HepG2 (cell line): ENCODE measurements around the gene ARHGAP4. TPM values are rescaled to one million over a fixed set of nuclear protein-coding genes. Genes with fewer than 3 reads are reported as not detected.

Source experiments
- ATAD3A ChIP-seq: sonication (generic); formaldehyde crosslinking; IDR thresholded peaks from 2 replicates; pipeline ENCODE4 v1.4.0; 2020; ENCODE audit warnings: missing genetic modification reagents
- HNF4G ChIP-seq, 2 experiments: sonication (generic) in 1 of 2; formaldehyde crosslinking in 1 of 2; IDR thresholded peaks; 2 replicates each; pipeline versions ENCODE4 v1.4.0 to v1.6.1; 2011 to 2020; ENCODE audit warnings: borderline replicate concordance in 2 of 2, low read depth in 2 of 2, mild to moderate bottlenecking in 2 of 2, low read length in 1 of 2, missing genetic modification reagents in 1 of 2, moderate library complexity in 1 of 2
- KAT8 ChIP-seq: IDR thresholded peaks from 2 replicates; pipeline ENCODE4 v1.6.1; 2016; ENCODE audit warnings: missing genetic modification reagents, missing compliant biosample characterization
- NCOA1 ChIP-seq: sonication (generic); formaldehyde crosslinking; IDR thresholded peaks from 2 replicates; pipeline ENCODE4 v1.9.0; 2021; ENCODE audit warnings: missing genetic modification reagents
- NFE2 ChIP-seq: sonication (generic); formaldehyde crosslinking; IDR thresholded peaks from 2 replicates; pipeline ENCODE4 v1.4.0; 2020; ENCODE audit warnings: missing genetic modification reagents
- POLR2G ChIP-seq: fragments of 200-400 bp; formaldehyde crosslinking; IDR thresholded peaks from 2 replicates; pipeline ENCODE4 v1.6.1; 2018; ENCODE audit warnings: mild to moderate bottlenecking, low read depth, low read length, moderate library complexity
- RAD21 ChIP-seq: fragments of 450-650 bp; formaldehyde crosslinking; IDR thresholded peaks from 2 replicates; pipeline ENCODE4 v1.5.0; 2020; ENCODE audit warnings: mild to moderate bottlenecking
- RXRA ChIP-seq: sonication (generic); formaldehyde crosslinking; IDR thresholded peaks from 2 replicates; pipeline ENCODE4 v1.5.1; 2020; ENCODE audit warnings: missing genetic modification reagents
- SIN3A ChIP-seq: IDR thresholded peaks from 2 replicates; pipeline ENCODE4 v1.6.1; 2011; ENCODE audit warnings: low read depth, mild to moderate bottlenecking, control low read depth, low read length, borderline replicate concordance
- STAT5B ChIP-seq: sonication (generic); formaldehyde crosslinking; IDR thresholded peaks from 2 replicates; pipeline ENCODE4 v1.4.0; 2020; ENCODE audit warnings: missing genetic modification reagents
- ZSCAN21 ChIP-seq: sonication (generic); formaldehyde crosslinking; IDR thresholded peaks from 2 replicates; pipeline ENCODE4 v1.8.0; 2022; ENCODE audit warnings: mild to moderate bottlenecking, missing genetic modification reagents, moderate library complexity, borderline replicate concordance
- polyA plus RNA-seq, 8 experiments: library from polyadenylated mRNA; depleted of rRNA in 3 of 8; stranded (reverse) in 7 of 8; unstranded in 1 of 8; fragments of >200 nt; fragmentation: Illumina TruSeq in 4 of 8; extraction: Trizol in 4 of 8; gene quantifications; 2 replicates each; pipeline versions ENCODE4 v1.2.1 to v1.2.3, GENCODE V29; 2011 to 2016; ENCODE audit warnings: low read depth in 4 of 8, missing spikeins in 1 of 8, mixed read lengths in 1 of 8; ENCODE audit not compliant: insufficient read depth in 1 of 8
- total RNA-seq, 5 experiments: library from RNA; depleted of rRNA; stranded (reverse); fragments of >200 nt; fragmentation: Illumina TruSeq; extraction: Trizol; gene quantifications; 2 replicates each; pipeline ENCODE4 v1.2.3, GENCODE V29; 2016; ENCODE audit warnings: low read depth in 1 of 5
- TF ChIP-seq, protein P1 (sequence below): sonication (generic); formaldehyde crosslinking; IDR thresholded peaks from 2 replicates; pipeline ENCODE4 v1.5.0; 2020; ENCODE audit warnings: mild to moderate bottlenecking, missing genetic modification reagents, borderline replicate concordance
- TF ChIP-seq, protein P2 (sequence below): sonication (generic); formaldehyde crosslinking; IDR thresholded peaks from 2 replicates; pipeline ENCODE4 v1.9.0; 2022; ENCODE audit warnings: missing genetic modification reagents, mild to moderate bottlenecking, borderline replicate concordance
- TF ChIP-seq, protein P3 (sequence below): sonication (generic); formaldehyde crosslinking; IDR thresholded peaks from 2 replicates; pipeline ENCODE4 v1.4.0; 2020; ENCODE audit warnings: mild to moderate bottlenecking, missing genetic modification reagents
- TF ChIP-seq, protein P4 (sequence below): sonication (generic); formaldehyde crosslinking; IDR thresholded peaks from 2 replicates; pipeline ENCODE4 v1.5.1; 2020; ENCODE audit warnings: mild to moderate bottlenecking, moderate library complexity, missing genetic modification reagents

ARHGAP4 gene
- total and polyA plus RNA-seq, 2 of the 13 experiments (the other 11 are each of a cell fraction or from before 2014, with no cell fraction given) = 0.57 to 0.64 TPM

DNA sequence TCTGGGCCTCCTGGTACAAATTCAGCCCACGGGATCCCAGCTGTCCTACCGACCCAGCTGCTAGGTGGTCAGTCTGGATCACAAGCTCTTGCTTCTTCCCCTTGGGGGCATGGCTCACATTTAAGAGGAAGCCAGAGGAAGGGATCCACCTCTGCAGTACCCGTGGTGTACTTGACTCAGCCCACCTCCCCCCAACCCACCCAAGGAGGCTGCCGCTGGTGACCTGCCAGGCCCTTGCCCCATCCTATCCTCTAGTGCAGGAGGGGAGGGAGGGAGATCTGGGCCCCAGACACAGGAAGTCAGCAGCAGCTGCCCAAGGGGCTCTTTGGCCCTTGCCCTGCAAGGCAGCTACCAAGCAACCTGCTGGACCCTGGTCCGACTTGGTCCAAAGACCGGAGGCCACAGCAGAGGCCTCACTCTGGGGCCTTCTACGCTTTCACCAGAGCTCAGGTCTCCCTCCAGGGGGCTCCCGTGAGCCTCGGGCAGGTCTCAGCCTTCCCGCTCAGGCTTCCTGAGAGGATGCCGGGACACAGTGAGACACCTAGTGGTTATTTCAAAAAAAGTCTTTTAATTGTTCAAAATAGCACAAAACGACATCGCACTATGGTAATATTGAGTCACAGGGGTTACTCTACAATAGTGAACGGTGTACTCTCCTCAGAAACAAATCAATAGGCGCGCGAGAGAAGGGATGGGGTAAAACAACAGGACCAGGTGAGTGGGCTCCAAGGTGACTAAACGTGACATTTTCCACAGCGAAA is 21.1 kb upstream of the ARHGAP4 start (continued):
- TF ChIP-seq, protein P1, sequence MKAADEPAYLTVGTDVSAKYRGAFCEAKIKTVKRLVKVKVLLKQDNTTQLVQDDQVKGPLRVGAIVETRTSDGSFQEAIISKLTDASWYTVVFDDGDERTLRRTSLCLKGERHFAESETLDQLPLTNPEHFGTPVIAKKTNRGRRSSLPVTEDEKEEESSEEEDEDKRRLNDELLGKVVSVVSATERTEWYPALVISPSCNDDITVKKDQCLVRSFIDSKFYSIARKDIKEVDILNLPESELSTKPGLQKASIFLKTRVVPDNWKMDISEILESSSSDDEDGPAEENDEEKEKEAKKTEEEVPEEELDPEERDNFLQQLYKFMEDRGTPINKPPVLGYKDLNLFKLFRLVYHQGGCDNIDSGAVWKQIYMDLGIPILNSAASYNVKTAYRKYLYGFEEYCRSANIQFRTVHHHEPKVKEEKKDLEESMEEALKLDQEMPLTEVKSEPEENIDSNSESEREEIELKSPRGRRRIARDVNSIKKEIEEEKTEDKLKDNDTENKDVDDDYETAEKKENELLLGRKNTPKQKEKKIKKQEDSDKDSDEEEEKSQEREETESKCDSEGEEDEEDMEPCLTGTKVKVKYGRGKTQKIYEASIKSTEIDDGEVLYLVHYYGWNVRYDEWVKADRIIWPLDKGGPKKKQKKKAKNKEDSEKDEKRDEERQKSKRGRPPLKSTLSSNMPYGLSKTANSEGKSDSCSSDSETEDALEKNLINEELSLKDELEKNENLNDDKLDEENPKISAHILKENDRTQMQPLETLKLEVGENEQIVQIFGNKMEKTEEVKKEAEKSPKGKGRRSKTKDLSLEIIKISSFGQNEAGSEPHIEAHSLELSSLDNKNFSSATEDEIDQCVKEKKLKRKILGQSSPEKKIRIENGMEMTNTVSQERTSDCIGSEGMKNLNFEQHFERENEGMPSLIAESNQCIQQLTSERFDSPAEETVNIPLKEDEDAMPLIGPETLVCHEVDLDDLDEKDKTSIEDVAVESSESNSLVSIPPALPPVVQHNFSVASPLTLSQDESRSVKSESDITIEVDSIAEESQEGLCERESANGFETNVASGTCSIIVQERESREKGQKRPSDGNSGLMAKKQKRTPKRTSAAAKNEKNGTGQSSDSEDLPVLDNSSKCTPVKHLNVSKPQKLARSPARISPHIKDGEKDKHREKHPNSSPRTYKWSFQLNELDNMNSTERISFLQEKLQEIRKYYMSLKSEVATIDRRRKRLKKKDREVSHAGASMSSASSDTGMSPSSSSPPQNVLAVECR (CRISPR knock-in tag) = peak; percentile 31; the same call in 1 of the 2 replicates
- TF ChIP-seq HNF4G (IDR thresholded peaks at IDR 0.05; ENCODE audit: borderline replicate concordance, low read depth, low read length) (peak; percentile 89), HNF4G (CRISPR knock-in tag; IDR thresholded peaks at IDR 0.05; ENCODE audit: borderline replicate concordance, low read depth) (peak; percentile 77; the same call in 1 of the 2 replicates), SIN3A (no peak), KAT8 (CRISPR knock-in tag) (peak; percentile 42), NFE2 (no peak), RAD21 (peak; percentile 67; the same call in 1 of the 2 replicates), ZSCAN21 (0 out of 2 replicates have a peak, but pooled peaks have one; percentile 47), STAT5B (CRISPR knock-in tag) (no peak), POLR2G (0 out of 2 replicates have a peak, but pooled peaks have one; percentile 47), ATAD3A (CRISPR knock-in tag) (no peak), RXRA (CRISPR knock-in tag) (0 out of 2 replicates have a peak, but pooled peaks have one; percentile 49), NCOA1 (no peak)
- TF ChIP-seq, protein P2, sequence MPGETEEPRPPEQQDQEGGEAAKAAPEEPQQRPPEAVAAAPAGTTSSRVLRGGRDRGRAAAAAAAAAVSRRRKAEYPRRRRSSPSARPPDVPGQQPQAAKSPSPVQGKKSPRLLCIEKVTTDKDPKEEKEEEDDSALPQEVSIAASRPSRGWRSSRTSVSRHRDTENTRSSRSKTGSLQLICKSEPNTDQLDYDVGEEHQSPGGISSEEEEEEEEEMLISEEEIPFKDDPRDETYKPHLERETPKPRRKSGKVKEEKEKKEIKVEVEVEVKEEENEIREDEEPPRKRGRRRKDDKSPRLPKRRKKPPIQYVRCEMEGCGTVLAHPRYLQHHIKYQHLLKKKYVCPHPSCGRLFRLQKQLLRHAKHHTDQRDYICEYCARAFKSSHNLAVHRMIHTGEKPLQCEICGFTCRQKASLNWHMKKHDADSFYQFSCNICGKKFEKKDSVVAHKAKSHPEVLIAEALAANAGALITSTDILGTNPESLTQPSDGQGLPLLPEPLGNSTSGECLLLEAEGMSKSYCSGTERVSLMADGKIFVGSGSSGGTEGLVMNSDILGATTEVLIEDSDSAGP (CRISPR knock-in tag) = 0 out of 2 replicates have a peak, but pooled peaks have one; percentile 11
- TF ChIP-seq, protein P3, sequence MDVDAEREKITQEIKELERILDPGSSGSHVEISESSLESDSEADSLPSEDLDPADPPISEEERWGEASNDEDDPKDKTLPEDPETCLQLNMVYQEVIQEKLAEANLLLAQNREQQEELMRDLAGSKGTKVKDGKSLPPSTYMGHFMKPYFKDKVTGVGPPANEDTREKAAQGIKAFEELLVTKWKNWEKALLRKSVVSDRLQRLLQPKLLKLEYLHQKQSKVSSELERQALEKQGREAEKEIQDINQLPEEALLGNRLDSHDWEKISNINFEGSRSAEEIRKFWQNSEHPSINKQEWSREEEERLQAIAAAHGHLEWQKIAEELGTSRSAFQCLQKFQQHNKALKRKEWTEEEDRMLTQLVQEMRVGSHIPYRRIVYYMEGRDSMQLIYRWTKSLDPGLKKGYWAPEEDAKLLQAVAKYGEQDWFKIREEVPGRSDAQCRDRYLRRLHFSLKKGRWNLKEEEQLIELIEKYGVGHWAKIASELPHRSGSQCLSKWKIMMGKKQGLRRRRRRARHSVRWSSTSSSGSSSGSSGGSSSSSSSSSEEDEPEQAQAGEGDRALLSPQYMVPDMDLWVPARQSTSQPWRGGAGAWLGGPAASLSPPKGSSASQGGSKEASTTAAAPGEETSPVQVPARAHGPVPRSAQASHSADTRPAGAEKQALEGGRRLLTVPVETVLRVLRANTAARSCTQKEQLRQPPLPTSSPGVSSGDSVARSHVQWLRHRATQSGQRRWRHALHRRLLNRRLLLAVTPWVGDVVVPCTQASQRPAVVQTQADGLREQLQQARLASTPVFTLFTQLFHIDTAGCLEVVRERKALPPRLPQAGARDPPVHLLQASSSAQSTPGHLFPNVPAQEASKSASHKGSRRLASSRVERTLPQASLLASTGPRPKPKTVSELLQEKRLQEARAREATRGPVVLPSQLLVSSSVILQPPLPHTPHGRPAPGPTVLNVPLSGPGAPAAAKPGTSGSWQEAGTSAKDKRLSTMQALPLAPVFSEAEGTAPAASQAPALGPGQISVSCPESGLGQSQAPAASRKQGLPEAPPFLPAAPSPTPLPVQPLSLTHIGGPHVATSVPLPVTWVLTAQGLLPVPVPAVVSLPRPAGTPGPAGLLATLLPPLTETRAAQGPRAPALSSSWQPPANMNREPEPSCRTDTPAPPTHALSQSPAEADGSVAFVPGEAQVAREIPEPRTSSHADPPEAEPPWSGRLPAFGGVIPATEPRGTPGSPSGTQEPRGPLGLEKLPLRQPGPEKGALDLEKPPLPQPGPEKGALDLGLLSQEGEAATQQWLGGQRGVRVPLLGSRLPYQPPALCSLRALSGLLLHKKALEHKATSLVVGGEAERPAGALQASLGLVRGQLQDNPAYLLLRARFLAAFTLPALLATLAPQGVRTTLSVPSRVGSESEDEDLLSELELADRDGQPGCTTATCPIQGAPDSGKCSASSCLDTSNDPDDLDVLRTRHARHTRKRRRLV (CRISPR knock-in tag) = no peak
- TF ChIP-seq, protein P4, sequence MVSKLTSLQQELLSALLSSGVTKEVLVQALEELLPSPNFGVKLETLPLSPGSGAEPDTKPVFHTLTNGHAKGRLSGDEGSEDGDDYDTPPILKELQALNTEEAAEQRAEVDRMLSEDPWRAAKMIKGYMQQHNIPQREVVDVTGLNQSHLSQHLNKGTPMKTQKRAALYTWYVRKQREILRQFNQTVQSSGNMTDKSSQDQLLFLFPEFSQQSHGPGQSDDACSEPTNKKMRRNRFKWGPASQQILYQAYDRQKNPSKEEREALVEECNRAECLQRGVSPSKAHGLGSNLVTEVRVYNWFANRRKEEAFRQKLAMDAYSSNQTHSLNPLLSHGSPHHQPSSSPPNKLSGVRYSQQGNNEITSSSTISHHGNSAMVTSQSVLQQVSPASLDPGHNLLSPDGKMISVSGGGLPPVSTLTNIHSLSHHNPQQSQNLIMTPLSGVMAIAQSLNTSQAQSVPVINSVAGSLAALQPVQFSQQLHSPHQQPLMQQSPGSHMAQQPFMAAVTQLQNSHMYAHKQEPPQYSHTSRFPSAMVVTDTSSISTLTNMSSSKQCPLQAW = peak; percentile 52; the same call in 1 of the 2 replicates
